NCI-H1417 (cell line): ENCODE results near the gene PROZ.

Experiments used
- DNase-seq, 3 experiments: peaks; one replicate each; lab custom pipeline; 2025; lab: John Stamatoyannopoulos, UW

PROZ gene

DNA sequence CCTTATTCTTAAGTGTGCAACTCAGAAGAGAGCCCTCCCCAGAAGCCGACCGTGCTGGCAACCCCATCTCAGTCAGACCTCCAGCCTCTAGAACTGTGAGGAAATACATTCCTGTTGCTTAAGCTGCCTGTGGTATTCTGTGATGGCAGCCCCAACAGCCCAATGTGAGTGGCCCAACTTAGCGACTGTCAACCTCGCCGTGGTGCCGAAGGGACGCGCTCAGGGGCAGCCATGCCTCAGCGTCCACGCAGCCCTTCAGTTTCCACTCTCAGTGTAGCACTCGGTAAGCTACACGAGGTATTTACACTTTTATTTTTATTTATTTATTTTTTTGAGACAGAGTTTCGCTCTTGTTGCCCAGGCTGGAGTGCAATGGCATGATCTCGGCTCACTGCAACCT lies 18.4 kb downstream of the PROZ start:
- DNase-seq, result no peak

GRCh38 chr13:113178070-113178895 lies 19.8 kb downstream of the PROZ start:
- no peak for DNase-seq

DNA sequence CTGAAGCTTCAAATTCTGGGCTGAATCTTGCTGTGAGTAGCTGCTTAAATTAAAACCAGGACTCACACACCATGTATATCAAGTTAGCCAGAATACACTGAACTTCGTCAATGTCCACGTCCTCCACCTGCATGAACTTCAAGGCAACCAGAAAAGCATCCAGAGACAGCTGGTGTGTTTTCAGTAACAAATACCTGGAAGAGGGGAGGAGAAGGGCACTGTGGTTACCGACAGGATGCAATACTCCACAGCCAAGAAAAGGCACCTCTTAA lies 20.4 kb downstream of the PROZ start:
- no peak for DNase-seq

DNA sequence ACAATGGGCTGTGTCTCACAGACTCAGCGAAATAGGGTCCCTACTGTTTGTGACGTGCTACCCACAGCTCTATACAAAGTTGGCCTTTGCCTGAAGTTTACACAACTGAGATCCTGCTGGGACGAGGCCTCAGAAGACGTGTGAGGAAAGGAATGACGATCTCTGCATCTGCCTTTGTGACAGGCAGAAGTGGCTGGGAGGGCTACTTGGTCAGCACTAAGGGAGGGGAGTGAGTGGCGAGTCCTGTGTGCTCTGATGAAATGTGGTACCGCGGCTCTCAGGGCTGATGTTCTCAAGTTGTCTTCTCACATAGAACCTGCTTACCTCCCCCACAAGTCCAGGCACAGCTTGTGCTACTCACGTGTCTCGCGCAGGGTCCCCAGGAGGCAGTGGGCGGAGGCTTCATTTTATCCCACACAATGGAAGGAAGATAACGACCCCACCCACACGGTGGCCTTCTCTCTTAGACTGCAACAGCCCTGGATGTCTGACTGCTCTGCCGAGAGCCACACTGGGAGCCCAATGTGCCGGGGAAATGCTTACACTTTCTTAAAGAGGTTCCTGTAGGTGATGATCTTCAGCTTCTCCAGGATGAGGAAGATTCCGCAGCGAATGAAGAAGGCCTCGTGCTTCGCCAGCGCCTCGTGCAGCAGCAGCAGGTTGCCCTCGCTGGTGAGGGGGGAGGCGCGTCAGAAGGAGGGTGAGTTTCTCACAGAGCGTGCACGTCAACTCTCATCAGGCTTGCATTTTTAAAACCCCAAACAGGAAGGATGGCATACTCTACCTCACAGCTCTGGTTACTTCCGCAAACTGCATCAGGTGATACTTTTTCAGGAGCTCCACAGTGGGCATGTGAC lies 21.2 kb downstream of the PROZ start:
- DNase-seq, result no peak

GRCh38 chr13:113182046-113182445 lies 23.6 kb downstream of the PROZ start:
- no peak for DNase-seq

GRCh38 chr13:113183450-113184129 lies 25.1 kb downstream of the PROZ start:
- DNase-seq, result no peak

DNA sequence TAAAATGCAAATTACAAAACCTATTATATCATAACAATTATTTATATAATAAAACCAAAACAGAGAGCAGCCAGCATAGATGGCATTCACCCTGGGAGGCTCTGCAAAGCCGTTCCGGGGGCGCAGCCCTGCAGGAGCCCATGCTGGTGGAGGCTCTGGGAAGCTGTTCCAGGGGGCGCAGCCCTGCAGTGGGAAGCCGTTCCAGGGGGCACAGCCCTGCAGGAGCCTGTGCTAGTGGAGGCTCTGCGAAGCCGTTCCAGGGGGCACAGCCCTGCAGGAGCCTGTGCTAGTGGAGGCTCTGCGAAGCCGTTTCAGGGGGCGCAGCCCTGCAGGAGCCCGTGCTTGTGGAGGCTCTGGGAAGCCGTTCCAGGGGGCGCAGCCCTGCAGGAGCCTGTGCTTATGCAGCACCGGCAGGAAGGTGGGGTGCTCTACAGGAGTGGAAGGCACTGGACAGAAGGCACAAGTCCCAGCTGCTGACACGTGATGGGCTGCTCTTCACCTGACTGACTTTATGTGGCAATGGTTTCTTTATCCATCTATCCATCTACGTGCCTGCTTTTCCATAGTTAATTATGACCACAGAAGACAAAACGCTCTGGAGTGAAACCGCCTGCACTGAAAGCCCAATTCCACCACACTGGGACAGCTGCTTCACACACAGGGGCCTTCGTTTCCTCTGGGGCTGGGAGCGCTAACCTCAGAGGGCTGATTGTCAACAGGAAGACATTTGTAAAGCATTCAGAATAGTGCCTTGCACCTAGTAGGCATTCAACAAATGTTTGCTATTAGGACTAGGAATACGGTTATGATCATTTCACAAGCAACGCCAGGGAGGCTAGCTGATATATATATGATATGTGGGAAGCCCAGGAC lies 26.4 kb downstream of the PROZ start:
- DNase-seq, result no peak

DNA sequence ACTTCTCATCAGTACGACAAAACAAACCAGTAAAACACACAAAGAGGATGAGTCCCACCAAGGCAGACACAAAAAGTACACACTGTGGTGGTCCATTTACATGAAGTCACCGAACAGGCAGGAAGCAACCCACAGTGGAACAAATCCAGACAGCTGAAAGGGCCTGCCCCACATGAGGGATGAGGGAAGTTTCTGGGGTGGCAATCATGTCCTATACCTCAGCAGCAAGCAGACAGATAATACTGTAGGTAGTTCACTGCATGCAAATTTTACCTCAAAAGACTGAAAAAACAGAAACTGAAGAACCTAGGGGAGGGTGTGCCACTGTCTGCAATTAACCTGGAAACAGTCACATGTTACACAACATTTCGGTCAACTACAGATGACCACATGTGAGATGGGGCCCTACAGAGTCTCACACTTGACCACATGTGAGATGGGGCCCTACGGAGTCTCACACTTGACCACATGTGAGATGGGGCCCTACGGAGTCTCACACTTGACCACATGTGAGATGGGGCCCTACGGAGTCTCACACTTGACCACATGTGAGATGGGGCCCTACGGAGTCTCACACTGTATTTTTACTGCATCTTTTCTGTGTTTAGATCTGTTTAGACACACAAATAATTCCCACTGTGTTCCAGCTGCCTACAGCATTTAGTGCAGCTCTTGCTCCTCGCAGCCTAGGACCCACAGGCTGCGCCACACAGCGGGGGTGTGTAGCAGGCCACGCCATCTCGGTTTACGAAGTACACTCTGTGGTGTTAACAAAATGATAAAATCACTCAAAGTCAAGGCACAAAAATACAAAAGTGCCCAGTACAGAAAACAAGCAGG lies 27.8 kb downstream of the PROZ start:
- no peak for DNase-seq

GRCh38 chr13:113187263-113187669 lies 28.8 kb downstream of the PROZ start:
- DNase-seq, result peak; percentile 19 to 63 (median 50)

- DNase-seq, result peak in 1 of 3 experiments; percentile 21
Measured at GRCh38 chr13:113187883-113188665, 29.6 kb downstream of the PROZ start.

DNA sequence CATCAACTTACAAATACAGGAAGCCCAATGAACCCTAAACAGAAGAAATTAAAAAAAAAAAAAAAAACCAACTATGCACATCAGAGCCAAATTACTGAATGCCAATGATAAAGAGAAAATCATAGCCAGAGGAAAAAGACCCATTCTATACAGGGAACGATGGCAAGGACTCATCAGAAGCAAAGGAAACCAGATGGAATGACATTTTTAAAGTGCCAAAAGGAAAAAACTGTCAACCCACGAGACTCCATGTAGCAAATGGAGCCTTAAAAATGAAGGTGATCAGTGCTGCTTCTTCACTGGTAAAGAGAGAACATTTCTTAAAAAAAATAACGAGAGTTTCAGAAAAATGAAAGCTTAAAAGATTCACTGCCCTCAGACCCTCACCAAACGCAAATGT lies 31.7 kb downstream of the PROZ start:
- DNase-seq, result no peak

DNA sequence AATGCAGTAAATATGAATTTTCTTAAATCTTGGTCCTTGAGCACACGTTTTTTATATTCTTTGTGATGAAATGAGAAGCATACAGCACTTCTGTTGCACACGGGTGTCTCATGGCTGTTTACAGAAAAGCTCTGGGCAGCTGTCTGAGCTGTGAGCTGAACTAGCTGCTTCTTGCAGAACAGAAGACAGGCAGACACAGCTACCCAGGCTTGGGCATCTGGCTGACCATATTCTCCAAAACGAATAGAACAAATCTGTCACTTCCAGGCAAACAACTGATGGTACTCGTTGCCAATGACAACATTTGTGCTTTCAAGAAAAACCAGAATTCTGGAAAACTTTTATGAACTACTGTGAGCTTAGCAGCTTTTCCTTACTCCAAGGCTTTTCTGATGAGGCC lies 33.8 kb downstream of the PROZ start:
- no peak for DNase-seq

DNA sequence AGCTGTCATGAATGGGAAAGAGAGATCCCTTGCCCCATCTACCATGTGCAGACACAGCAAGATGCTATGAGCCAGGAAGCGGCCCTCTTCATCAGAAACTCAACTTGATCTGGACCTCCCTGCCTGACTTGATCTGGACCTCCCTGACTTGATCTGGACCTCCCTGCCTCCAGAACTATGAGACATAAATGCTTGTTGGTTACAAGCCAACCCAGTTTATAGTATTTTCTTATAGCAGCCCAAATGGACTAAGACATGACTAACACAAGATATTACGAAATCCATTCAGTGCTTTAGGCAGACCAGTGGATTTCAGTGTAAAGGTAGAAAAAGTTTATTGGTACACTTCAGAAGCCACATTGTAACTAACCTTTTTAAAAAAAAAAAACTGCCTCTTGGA lies 34.5 kb downstream of the PROZ start:
- DNase-seq, result no peak

- no peak for DNase-seq
Measured at GRCh38 chr13:113195360-113195759, 36.9 kb downstream of the PROZ start.

DNA sequence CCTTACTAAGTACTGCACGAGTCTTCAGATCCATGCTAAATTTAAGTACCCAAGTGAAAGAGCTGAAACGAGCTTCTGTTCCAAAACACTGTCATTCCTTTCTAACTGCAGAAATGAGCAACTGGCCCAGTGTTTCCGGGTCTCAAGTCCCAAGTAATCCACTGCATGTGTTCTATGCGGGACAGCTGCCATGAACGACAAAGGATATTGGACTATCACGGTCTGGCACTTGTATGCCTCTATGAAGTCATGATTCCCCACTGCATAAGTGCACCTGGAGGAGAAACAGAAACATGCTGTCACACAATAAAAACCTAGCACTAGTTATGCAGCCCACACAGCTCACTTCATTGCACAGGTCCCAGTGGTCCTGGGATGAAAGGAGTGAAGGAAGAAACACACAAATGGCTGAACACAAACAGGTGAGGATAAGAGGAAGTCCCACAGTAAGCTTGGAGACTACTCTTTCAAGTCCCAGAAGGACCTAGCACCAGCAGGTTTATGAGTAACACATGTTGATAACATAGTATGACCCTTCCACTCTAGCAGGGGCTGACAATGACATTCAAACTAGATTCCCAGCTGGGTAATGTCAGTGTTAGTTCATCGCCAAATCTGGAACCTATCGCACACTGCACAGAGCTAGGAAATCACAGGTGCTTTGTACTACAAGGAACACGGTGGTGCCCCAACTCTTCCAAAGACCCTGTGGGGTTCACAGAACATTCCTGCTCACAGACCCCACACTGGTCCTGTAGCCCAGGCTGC lies 38.7 kb downstream of the PROZ start:
- no peak for DNase-seq

- no peak for DNase-seq
Measured at GRCh38 chr13:113201815-113202214, 43.4 kb downstream of the PROZ start.

DNA sequence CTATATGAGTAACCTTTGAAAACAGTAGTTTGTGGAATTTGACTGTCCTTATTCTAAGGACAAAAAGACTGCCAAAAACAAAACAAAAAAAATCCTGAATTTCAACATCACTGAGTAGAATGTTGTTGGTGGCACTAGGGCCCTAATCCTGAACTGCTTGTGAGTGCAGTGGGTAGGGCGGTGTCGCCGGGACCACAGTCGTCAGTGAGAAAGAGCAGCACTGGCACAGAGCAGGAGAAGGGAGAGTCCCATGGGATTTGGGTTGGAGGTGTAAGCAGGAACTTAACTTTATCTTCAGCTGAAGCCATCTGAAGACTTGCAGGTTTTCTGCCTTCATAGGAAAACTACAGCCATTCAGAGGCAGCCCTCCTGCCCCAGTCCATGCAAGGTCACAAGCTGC lies 44.5 kb downstream of the PROZ start:
- no peak for DNase-seq

- DNase-seq, result no peak
Measured at GRCh38 chr13:113203507-113204377, 45.3 kb downstream of the PROZ start.
